Keratinocyte (primary cell): ENCODE data around the gene PTGR3.

Experiments used
- EZH2 ChIP-seq: IDR thresholded peaks from one replicate; pipeline ENCODE4 v1.6.1; 2012; ENCODE audit warnings: inconsistent platforms, mild to moderate bottlenecking, low read length, moderate library complexity
- TF ChIP-seq, protein P1 (sequence below), 3 experiments: IDR thresholded peaks in 1 of 3; conservative IDR thresholded peaks in 1 of 3; optimal IDR thresholded peaks in 1 of 3; 2 replicates in 2 of 3; 3 replicates in 1 of 3; pipeline versions ENCODE3 to v1.5.1; 2011; ENCODE audit warnings: low read length in 3 of 3, mild to moderate bottlenecking in 3 of 3, moderate library complexity in 2 of 3, control low read depth in 1 of 3, inconsistent platforms in 1 of 3; ENCODE audit not compliant: insufficient read depth in 2 of 3; ENCODE audit errors: extremely low read depth in 1 of 3

GRCh38 chr18:75249672-75250470 lies 40.9 kb upstream of the PTGR3 start:
- TF ChIP-seq EZH2: no peak
- TF ChIP-seq, protein P1, sequence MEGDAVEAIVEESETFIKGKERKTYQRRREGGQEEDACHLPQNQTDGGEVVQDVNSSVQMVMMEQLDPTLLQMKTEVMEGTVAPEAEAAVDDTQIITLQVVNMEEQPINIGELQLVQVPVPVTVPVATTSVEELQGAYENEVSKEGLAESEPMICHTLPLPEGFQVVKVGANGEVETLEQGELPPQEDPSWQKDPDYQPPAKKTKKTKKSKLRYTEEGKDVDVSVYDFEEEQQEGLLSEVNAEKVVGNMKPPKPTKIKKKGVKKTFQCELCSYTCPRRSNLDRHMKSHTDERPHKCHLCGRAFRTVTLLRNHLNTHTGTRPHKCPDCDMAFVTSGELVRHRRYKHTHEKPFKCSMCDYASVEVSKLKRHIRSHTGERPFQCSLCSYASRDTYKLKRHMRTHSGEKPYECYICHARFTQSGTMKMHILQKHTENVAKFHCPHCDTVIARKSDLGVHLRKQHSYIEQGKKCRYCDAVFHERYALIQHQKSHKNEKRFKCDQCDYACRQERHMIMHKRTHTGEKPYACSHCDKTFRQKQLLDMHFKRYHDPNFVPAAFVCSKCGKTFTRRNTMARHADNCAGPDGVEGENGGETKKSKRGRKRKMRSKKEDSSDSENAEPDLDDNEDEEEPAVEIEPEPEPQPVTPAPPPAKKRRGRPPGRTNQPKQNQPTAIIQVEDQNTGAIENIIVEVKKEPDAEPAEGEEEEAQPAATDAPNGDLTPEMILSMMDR (optimal IDR thresholded peaks at IDR 0.05 in 1 of 3, IDR thresholded peaks at IDR 0.05 in 1 of 3, conservative IDR thresholded peaks at IDR 0.05 in 1 of 3; ENCODE audit: extremely low read depth in 1 of 3, insufficient read depth in 2 of 3, low read length in 3 of 3): no peak
